Cortex of kidney (tissue), 1 donor: ENCODE data around the gene SHLD2.
"Not testable (repeated sequence)": the region's sequence is repeated elsewhere in the genome, so short reads cannot be mapped to it uniquely, and the experiment has no call there.

Experiments
- DNase-seq: peaks from one replicate; lab custom pipeline; 2025; lab: John Stamatoyannopoulos, UW

Gene SHLD2, protein sequence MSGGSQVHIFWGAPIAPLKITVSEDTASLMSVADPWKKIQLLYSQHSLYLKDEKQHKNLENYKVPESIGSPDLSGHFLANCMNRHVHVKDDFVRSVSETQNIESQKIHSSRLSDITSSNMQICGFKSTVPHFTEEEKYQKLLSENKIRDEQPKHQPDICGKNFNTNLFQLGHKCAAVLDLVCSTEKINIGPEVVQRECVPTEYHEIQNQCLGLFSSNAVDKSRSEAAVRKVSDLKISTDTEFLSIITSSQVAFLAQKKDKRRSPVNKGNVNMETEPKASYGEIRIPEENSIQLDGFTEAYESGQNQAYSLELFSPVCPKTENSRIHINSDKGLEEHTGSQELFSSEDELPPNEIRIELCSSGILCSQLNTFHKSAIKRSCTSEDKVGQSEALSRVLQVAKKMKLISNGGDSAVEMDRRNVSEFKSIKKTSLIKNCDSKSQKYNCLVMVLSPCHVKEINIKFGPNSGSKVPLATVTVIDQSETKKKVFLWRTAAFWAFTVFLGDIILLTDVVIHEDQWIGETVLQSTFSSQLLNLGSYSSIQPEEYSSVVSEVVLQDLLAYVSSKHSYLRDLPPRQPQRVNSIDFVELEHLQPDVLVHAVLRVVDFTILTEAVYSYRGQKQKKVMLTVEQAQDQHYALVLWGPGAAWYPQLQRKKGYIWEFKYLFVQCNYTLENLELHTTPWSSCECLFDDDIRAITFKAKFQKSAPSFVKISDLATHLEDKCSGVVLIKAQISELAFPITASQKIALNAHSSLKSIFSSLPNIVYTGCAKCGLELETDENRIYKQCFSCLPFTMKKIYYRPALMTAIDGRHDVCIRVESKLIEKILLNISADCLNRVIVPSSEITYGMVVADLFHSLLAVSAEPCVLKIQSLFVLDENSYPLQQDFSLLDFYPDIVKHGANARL

DNA sequence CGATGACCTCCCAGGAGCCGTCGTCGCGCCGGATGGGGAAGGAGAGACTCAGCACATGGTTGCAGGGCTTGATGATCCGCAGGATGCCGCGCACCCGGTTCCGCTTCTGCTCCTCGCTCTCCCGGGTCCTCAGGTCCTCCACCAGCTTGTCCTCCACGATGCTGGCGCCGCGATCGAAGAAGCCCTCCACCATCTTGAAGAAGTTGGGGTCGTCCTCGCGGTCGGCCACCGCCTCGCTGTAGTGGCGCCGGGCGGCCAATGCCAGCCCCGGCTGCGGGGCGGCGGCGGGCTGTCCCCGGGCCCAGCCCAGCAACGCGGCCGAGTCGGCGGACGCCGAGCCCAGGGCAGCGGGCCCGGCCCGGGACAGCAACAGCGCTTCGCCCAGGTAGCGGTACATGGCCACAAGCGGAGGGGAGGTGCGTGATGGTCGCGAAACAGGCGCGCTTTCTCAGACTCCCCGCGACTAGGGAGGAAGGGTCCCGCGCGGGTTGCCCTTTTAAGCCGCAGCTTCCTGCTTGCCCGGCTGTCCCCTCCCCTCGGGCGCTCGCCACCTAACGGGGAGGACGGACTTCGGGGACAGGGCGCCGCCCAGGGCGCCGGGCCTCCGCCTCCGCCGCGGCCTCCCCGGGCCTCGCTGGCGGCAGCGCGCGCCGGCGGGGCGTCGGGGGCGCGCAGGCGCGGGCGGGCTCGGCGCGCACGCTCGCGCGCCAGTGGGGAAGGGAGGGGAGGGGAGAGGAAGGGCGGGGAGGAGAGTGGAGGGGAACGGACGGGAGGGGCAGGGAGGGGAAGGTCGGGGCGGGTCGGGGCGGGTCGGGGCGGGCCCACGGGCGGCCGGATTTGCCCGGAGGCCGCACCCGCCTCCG lies at the start of gene SHLD2, which contains the start of gene GLUD1:
SHLD2 (plus strand) TSS at position 834 of the 863 bp plus-strand sequence. CDS start 56,149 bp downstream, outside the sequence.
GLUD1 (minus strand) TSS at position 471 of the 863 bp plus-strand sequence; CDS start at position 397, 74 bp downstream.
- DNase-seq = peak; percentile 15

DNA sequence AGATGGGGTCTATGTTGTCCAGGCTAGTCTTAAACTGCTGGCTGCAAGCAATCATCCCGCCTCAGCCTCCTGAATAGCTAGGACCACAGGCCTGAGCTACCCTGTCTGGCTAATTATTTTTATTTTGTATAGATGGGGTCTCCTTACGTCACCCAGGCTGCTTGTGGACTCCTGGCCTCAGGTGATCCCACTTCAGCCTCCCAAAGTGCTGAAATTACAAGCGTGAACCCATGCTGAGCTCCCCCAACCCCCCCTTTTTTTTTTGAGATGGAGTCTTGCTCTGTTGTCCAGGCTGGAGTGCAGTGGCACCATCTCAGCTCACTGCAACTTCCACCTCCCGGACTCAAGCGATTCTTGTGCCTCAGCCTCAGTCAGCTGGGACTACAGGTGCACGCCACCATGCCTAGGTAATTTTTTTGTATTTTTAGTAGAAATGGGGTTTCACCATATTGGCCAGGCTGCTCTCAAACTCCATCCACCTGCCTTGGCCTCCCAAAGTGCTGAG lies 49.5 kb upstream of the SHLD2 start:
- DNase-seq = no peak

DNA sequence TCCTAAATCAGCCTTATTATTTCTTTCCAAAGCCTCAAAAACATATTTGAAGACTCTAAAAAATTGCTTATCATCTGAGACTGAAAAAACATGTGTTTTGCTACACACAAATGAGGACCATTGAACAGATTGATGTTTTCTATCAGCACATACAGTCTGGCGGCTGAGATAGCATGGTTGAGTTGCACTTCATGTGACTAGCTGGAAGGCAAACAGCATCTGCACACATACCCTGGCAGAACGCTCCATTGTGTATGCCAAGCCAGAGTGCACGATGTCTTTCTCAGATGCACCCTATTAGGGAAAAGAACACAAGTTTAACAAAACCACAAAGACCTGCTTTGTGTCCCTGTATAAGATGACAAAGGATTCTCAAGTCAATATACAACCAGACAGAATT lies 41.9 kb upstream of the SHLD2 start:
- DNase-seq = no peak

DNA sequence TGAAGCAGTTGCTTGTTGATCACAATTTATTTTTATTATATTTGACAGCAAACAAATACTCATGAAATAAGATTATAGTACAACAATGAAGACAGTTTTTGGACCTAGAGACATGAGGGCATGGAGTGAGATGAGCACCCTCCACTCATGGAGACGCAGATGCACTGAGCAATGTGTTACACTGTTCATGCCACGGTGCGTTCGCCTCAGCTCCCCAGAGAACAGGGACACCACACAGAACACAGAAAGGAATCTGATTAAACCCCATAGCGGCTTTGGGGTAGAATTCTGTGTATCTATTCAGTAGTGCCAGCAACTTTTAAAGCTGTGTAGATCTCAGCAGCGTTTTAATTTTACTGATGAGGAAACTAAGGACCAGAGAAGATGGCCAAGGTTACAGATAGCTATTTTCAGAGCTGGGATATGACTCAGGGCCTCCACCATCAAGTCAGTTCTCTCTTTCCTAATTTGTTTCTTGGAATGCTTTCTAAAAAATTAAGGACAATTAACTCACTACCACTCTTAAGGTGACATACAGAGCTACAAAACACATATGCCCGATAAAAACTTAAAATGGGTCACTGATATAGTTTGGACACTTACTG lies 41.3 kb upstream of the SHLD2 start:
- no peak for DNase-seq

- no peak for DNase-seq
Measured at GRCh38 chr10:87054373-87055295, 40.4 kb upstream of the SHLD2 start.

GRCh38 chr10:87058171-87058570 lies 36.8 kb upstream of the SHLD2 start:
- no peak for DNase-seq

DNA sequence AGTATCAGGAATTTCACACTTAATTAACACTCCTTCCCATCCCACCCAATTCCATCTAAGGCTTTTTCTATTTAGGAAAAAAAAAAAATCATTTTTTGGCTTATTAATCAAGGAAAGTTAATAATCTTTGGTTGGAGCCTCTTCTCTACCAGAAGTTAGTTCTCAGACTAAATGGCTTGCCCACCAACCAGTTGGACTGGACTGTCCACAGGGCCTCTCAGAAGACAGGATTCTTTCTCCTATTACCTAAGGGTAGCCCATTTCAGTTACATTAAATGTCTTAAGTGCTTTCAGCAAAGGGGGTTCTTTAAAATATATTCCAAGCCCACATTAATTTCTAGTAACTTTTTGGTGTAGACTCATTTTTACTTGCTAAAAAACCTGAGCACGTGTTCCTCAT lies 35.6 kb upstream of the SHLD2 start:
- no peak for DNase-seq

GRCh38 chr10:87060280-87060928 lies 34.6 kb upstream of the SHLD2 start:
- DNase-seq = no peak

GRCh38 chr10:87064651-87065050 lies 30.4 kb upstream of the SHLD2 start:
- no peak for DNase-seq

DNA sequence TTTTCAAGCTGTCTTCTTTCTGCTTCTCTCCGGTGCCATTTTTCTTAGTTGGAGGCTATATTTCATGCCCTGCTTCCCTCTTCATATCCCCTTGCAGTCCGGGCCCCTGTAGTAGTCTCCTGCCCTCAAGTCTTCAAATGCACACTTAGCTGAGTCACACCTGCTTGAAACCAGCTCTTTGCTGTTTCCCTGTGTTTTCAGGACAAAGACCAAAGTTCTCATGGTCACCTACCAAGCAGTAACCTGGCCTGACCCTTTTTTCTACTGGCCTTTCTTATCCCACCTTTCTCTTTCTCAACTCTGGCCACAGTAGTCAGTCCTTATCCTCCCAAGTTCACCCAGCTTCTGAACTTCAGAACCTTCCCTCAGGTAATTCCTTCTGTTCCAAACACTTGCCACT lies 28.8 kb upstream of the SHLD2 start:
- no peak for DNase-seq

DNA sequence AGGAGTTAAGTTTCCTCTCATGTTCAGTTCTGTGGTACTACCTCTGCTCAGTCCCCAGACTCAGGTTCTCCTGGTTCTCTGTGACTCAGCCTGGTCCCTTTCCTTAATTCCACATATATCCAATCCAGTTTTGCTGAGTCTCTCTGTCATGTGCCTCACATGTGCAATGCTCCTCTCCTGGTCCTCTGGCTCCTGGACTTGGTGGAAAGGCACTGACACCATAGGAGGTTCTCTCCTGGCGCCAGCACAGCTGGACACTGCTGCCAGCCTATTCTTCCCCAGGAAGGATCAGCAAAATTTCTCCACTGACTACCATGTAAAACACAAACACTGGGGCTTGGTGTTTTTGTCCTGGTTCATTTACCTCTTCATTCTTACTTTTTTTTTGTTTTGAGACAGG lies 28.1 kb upstream of the SHLD2 start:
- no peak for DNase-seq

- DNase-seq = no peak
Measured at GRCh38 chr10:87068281-87068680, 26.7 kb upstream of the SHLD2 start.

GRCh38 chr10:87072449-87072848 lies 22.6 kb upstream of the SHLD2 start:
- no peak for DNase-seq

DNA sequence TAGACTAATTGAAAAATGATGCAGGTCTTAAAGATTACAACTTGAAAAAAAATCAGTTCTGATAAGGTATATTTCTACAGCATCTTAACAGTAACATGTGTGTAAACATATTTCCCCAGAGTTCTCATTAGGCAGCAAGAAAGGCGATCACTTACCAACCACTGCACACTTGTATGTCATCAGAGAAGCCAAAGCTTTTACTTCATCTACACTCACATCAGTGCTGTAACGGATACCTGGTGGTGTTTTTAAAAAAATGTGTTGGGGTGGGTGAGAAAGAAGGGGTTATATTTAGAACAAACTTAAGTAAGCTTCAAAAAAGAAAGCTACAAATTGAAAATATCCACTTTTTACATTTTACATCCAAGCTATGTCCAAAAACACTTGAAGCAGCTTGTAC lies 18.6 kb upstream of the SHLD2 start:
- not testable (repeated sequence) for DNase-seq

DNA sequence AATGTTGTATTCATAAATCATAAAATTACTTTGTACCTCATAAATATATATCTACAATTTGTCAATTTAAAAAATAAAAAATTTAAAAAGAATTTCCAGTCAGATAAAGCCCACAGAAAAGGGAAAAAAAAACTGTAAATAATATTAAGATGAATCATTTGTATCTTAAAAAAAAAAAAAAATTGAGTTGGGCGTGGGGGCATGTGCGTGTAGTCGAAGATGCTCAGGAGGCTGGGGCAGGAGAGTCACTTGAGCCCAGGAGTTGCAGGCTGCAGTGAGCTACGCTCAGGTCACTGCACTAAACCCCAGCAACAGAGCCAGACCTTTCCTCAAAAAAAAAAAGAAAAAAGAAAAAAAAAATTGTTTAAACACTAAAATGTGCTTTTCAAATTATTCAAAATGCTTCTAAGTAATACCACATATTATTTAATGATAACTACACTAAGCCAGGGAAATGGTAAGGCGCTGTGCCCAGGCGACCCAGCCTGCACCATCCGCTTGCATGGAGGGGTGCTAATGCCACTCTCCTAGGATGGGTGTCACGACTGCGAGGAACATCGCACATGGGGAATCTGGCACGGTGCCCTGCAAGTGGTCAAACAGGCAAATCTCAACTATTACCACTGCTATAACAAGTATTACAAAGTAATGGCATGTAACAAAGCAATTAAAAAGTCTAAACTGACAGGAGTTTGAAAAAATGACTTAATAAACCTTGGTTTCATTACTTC lies 15.7 kb upstream of the SHLD2 start:
- DNase-seq = no peak

- DNase-seq = not testable (repeated sequence)
Measured at GRCh38 chr10:87080621-87081020, 14.4 kb upstream of the SHLD2 start.

DNA sequence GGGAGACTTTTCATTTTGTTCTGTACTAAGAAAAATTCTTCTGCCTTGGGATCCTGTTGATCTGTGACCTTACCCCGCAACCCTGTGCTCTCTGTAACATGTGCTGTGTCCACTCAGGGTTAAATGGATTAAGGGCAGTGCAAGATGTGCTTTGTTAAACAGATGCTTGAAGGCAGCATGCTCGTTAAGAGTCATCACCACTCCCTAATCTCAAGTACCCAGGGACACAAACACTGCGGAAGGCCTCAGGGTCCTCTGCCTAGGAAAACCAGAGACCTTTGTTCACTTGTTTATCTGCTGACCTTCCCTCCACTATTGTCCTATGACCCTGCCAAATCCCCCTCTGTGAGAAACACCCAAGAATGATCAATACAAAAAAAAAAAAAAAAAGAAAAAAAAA lies 13.4 kb upstream of the SHLD2 start:
- DNase-seq = not testable (repeated sequence)

DNA sequence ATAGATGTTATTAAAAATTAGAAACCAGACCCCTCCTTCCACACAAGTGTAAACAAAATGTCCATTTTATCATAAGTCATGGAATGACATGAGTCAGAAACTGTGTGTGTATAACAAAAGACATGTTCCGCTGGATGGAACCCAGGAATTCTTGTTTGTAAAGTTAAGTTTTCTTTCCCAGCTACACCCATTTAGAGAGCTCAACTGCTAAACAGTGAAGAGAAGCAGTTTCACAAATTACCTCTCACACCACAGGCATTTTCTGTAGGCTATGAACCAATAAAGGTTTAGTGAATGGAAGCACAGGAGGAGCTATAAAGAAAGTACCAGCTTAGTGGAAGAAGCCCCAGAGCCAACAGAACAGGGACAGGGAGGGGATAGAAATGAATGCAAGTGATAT lies 12.8 kb upstream of the SHLD2 start:
- not testable (repeated sequence) for DNase-seq
